OCI-LY3 (cell line): ENCODE measurements around the gene TTC21A.

Experiments
- H2AFZ ChIP-seq: fragments of 200-600, 300-600 bp; shearing (Covaris generic); 2 replicates; pipeline ENCODE4 v1.6.0; 2014; ENCODE audit warnings: antibody characterized with exemption, low read depth, low read length
- H3K27ac ChIP-seq: fragments of 200-600, 300-600 bp; sonication (generic); 2 replicates; pipeline ENCODE4 v1.5.1; 2014; ENCODE audit warnings: mild to moderate bottlenecking, low read length, moderate library complexity, mixed read lengths
- H3K27me3 ChIP-seq: fragments of 200-600, 300-600 bp; sonication (generic); 2 replicates; pipeline ENCODE4 v1.6.1; 2014; ENCODE audit warnings: low read depth, low read length, mixed read lengths
- H3K36me3 ChIP-seq: fragments of 200-600, 300-600 bp; sonication (generic); replicated peaks from 2 replicates; pipeline ENCODE3; 2014; ENCODE audit warnings: low read depth, low read length, mixed read lengths
- H3K4me1 ChIP-seq: fragments of 300-600, 200-600 bp; sonication (generic); 2 replicates; pipeline ENCODE4 v1.6.1; 2014; ENCODE audit warnings: low read length, mixed read lengths
- H3K4me2 ChIP-seq: fragments of 200-600, 300-600 bp; sonication (generic); 2 replicates; pipeline ENCODE4 v1.6.1; 2014; ENCODE audit warnings: low read length, mixed read lengths
- H3K4me3 ChIP-seq: fragments of 300-600, 200-600 bp; sonication (generic); 2 replicates; pipeline ENCODE4 v1.5.1; 2014; ENCODE audit warnings: antibody characterized with exemption, mild to moderate bottlenecking, low read length, moderate library complexity
- H3K79me2 ChIP-seq: fragments of 300-600, 200-600 bp; shearing (Covaris generic); 2 replicates; pipeline ENCODE4 v1.6.1; 2014; ENCODE audit warnings: mild to moderate bottlenecking, low read length, mixed read lengths
- H3K9ac ChIP-seq: fragments of 300-600, 200-600 bp; shearing (Covaris generic); 2 replicates; pipeline ENCODE4 v1.6.0; 2014; ENCODE audit warnings: mild to moderate bottlenecking, low read length, moderate library complexity
- H3K9me3 ChIP-seq: fragments of 200-600, 300-600 bp; shearing (Covaris generic); 2 replicates; pipeline ENCODE4 v1.6.1; 2014; ENCODE audit warnings: low read length, mixed read lengths; ENCODE audit not compliant: insufficient read depth
- H4K20me1 ChIP-seq: fragments of 200-600, 300-600 bp; sonication (generic); 2 replicates; pipeline ENCODE4 v1.6.1; 2016; ENCODE audit warnings: low read length, mixed read lengths; ENCODE audit not compliant: insufficient read depth
- CTCF ChIP-seq: fragments of 200-600, 300-600 bp; sonication (generic); IDR thresholded peaks from 2 replicates; pipeline ENCODE4 v1.5.1; 2014; ENCODE audit warnings: antibody characterized with exemption, low read length, low read depth
- EZH2phosphoT487 ChIP-seq: fragments of 200-600 bp; shearing (Covaris generic); IDR thresholded peaks from 2 replicates; pipeline ENCODE4 v1.6.1; 2018; ENCODE audit warnings: antibody characterized with exemption, mixed run types, low read depth

Gene TTC21A

GRCh38 chr3:39144095-39144747 lies 36.7 kb downstream of the TTC21A start:
- Histone ChIP-seq H3K27me3 (no peaks in the 10 kb centered on the region), H3K9me3 (no peaks in the 10 kb centered on the region), H3K4me3 (no peak overlapping the region), H3K27ac (no peak overlapping the region), H3K4me1 (peaks cover 41% of the 10 kb centered on the region), H4K20me1 (peaks cover 7% of the 10 kb centered on the region; the same call in 1 of the 2 replicates), H3K79me2 (peaks cover 26% of the 10 kb centered on the region), H3K36me3 (peaks cover 59% of the 10 kb centered on the region), H3K4me2 (no peak overlapping the region), H3K9ac (no peak overlapping the region), H2AFZ (no peak overlapping the region)
- TF ChIP-seq EZH2phosphoT487 = no peak
- no peak for TF ChIP-seq CTCF

DNA sequence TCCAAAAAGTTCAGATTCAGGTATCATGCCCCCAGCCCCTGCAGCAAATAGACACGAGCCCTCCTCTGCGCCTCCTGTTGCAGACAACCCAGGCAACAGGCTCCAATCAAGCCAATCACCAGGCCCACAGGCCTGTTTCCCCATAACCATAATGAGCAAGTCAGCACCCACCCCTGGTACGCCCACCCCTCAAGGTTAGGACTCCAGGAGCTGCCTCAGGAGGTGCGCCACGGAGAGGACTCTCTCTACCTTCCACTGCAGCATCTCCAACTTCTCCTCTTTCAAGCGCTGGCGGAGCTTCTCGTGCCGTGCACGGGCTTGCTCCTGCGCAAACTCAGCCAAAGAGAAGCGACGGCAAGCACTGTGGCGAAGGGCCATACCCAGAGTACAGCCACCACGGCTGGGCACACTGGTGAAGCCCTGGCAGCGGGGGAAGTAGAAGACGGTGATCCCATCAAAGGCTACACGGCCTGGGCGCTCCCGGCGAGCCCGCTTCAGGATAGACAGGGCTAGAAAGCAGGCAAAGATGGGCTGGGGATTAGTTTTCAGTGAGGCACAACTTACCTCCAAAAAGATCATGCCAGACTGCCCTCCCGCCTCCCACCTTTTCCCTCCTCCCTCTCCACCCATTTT lies 37.4 kb downstream of the TTC21A start:
- Histone ChIP-seq H3K4me2 (no peak overlapping the region), H3K36me3 (peaks cover 57% of the 10 kb centered on the region), H4K20me1 (peaks cover 11% of the 10 kb centered on the region), H3K4me1 (peaks cover 41% of the 10 kb centered on the region), H3K27me3 (no peaks in the 10 kb centered on the region), H3K4me3 (no peak overlapping the region), H3K27ac (no peak overlapping the region), H3K9ac (no peak overlapping the region), H3K79me2 (peaks cover 32% of the 10 kb centered on the region), H3K9me3 (no peaks in the 10 kb centered on the region), H2AFZ (no peak overlapping the region)
- TF ChIP-seq EZH2phosphoT487 (no peak), CTCF (no peak)

DNA sequence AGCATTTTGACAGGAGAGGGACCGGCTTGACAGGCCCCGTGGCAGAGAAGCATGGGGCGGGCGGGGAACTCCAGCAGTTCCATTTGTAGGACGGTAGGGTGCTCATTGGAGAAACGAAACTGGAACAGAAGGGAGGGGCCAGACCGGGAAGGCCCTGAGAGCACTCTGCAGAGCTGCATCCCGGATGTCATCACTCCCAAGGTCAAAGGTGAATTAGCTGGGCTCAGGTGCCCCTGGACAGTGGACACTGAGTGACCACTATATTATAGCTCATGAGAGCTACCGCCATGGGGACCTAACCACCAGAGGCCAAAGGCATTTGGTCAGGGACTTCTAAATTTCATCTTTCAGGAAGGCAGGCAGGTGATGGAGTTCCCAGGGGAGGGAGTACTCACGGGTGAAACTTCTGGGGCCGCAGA lies 38.6 kb downstream of the TTC21A start:
- no peak overlapping the region for H3K4me3 ChIP-seq
- H3K27me3 ChIP-seq = no peaks in the 10 kb centered on the region
- H3K79me2 ChIP-seq = peaks cover 45% of the 10 kb centered on the region
- peaks cover 48% of the 10 kb centered on the region for H3K36me3 ChIP-seq
- H3K4me1 ChIP-seq = peaks cover 53% of the 10 kb centered on the region
- no peak overlapping the region; the same call in 1 of the 2 replicates for H3K4me2 ChIP-seq
- no peaks in the 10 kb centered on the region for H3K9me3 ChIP-seq
- H4K20me1 ChIP-seq = peaks cover 22% of the 10 kb centered on the region
- TF ChIP-seq CTCF (no peak), EZH2phosphoT487 (no peak)
- H2AFZ ChIP-seq = no peak overlapping the region
- no peak overlapping the region for H3K9ac ChIP-seq
- H3K27ac ChIP-seq = no peak overlapping the region
